Right ventricle myocardium superior (tissue), 1 donor: ENCODE measurements around the gene PSMG3. TPM values are rescaled to one million over a fixed set of nuclear protein-coding genes. Genes with fewer than 3 reads are reported as not detected.

Source experiments
- ATAC-seq: fragments of 200-7000 bp; cut with Tn5 transposase; one replicate; pipeline ENCODE4 v1.9.1; 2020; ENCODE audit warnings: mild to moderate bottlenecking; ENCODE audit not compliant: poor library complexity
- DNase-seq: peaks from one replicate; pipeline ENCODE4 v3.0.0-alpha.2; 2020
- intact Hi-C: fragments of 100-400 bp; cut with DNase I; formaldehyde crosslinking; loops from one replicate; pipeline ENCODE4 v1.11.2; 2022
- total RNA-seq: library from RNA; stranded (reverse); fragmentation: NEBNext Ultra II Directional; extraction: Animal tissue kit (Norgen Biotek cat#: 25700); gene quantifications from one replicate; pipeline ENCODE4 v1.2.1, GENCODE V29; 2021
- donor health status: DM: no; HTN: yes; CAD: no; lungs with severe emphysema.

The PSMG3 gene
- total RNA-seq, 1 donor from 2014 or later: 12.1 TPM

DNA sequence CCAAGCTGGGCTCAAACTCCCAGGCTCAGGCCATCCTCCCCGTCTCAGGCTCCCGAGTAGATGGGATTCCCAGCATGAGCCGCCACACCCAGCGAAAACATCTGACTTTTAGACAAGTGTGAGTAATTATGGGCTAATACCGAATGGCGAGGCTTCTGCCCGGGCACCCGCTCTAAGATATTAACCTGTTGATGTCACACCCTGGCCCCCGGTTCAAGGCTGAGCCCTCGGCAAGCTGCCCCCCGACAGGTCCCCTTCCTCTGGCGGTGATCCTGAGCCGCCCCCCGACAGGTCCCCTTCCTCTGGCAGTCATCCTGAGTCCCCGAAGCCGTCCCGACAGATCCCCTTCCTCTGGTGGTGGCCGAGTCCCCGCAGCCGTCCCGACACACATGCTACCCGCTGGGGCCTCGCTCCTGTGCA, 5.2 kb downstream of the PSMG3 start:
- DNase-seq (no peak), ATAC-seq (no peak)
- intact Hi-C loops: no loop called here

DNA sequence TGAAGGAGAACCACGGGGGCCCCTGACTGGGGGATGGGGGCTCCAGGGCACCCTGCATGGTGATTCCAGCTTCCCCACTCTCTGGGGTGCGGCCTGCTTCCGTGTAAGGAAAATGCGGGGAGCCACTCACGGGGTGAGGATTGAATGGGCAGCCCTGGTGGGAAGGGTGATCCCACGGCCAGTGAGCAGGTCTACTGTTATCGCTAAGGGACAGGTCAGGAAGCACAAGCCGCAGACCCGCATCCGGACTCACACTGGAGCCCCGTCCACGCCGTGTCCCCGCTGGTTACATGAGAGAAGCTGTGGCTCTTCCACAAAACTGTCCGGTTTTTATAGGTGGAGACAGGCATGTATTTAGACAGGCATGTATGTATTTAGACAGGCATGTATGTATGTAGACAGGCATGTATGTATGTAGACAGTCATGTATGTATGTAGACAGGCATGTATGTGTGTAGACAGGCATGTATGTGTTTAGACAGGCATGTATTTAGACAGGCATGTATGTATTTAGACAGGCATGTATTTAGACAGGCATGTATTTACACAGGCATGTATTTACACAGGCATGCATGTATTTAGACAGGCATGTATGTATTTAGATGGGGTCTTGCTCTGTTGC, 5.7 kb downstream of the PSMG3 start:
- no peak for ATAC-seq
- no peak for DNase-seq
- intact Hi-C loops: no loop called here

DNA sequence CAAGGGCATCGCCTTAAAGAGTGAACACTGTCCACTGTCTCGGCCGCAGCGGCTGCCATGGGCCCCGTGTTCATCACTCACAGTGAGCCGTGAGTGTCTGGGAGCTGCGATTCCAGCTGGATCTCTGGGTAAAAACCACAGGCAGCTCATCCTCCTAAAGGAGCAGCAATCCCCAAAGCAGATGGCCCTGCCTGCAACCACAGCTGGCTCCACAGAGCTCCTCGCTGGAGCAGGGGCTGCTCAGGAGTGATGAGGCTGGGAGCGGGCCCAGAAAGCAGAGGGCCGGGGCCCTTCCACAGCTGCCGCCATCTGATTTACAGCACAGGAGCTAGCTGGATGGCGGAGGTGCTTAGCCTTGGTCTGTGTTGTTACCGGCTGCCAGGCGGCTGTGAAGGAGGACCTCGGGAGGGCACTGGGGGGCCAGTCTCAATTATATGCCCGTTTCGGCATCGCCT, 7.2 kb downstream of the PSMG3 start:
- ATAC-seq (no peak), DNase-seq (no peak)
- intact Hi-C loops: no loop called here

DNA sequence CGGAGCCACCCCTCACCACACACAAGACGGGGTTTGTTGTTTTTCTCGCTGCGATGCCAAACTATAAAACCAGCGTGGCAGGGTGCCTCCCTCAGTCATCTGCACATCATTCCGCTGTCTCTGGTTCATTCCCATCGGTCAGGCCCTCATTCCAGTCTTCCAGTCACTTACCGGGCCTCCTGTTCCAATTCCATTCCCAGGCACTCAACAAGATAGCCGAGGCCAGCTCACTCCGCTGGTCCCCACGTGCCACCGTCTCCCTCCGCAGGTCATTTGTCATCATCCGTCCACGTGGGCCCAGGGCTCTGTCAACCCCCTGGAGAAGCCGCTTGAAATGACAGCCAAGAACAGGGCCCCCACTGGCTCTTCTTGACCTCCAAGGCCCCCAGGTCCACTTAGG, 7.7 kb downstream of the PSMG3 start:
- intact Hi-C loops: no loop called here
- ATAC-seq (no peak), DNase-seq (no peak)

DNA sequence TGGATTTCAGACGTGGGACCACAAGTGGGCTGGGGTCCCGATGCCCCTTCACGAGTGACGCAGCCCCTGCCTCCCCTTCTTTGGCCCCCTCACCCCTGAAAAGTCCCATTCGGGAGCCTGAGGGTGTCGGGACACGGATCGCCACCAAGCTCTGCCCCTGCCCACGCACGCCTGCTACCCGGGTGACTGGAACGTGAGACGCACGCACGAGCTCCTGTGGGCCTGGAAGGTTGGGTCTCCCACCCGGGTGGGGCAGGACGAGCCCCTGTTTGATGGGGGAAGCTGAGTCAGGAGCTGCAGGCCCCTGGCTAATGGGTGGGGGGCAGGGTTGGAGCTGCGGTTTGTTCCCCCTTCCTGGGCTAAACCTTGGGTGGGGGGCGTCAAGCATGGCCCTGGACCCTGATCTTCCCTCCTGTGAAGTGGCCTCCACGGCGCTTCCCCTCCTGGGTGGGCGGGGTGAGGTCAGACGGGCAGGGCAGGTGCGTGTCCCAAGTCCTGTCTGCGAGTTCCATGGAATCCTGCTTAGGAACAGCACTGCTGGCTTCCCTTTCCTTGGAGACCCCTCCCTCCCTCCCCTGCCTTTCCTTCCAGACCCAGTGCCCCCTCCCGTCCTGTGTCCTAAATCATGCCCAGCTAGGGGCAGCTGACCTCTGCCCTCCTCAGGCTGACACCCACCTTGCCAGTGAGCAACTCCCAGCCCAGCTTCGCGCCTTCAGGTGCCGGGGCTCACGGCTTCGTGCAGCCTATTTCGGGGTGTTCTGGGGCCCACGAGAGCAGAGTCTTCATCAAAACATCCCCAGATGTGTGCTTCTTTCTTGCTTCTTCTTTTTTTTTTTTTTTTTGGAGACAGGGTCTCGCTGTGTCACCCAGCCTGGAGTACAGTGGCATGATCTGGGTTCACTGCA, 8.5 kb downstream of the PSMG3 start:
- intact Hi-C loops: no loop called here
- ATAC-seq (no peak), DNase-seq (no peak)

DNA sequence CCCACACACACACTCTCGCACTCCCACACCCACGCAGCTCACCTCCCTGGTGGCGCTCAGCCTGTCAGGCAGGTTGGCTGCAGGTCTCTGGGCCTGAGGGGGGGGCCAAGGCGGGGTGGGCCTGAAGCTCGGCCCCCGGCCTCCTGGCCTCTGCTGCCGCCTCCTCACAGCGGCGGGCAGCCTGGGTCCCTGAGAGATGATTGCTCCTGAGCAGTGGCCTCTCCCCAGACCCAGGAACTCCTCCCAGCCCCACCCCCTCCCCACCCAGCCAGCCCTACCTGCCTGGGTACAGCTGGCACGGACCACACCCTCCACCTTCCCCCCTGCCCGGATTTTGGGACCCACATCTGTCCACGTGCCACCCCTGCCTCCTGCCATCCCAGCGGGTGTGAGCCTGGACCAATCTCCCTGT, 9.2 kb downstream of the PSMG3 start:
- DNase-seq (no peak), ATAC-seq (no peak)
- intact Hi-C loops: no loop called here

DNA sequence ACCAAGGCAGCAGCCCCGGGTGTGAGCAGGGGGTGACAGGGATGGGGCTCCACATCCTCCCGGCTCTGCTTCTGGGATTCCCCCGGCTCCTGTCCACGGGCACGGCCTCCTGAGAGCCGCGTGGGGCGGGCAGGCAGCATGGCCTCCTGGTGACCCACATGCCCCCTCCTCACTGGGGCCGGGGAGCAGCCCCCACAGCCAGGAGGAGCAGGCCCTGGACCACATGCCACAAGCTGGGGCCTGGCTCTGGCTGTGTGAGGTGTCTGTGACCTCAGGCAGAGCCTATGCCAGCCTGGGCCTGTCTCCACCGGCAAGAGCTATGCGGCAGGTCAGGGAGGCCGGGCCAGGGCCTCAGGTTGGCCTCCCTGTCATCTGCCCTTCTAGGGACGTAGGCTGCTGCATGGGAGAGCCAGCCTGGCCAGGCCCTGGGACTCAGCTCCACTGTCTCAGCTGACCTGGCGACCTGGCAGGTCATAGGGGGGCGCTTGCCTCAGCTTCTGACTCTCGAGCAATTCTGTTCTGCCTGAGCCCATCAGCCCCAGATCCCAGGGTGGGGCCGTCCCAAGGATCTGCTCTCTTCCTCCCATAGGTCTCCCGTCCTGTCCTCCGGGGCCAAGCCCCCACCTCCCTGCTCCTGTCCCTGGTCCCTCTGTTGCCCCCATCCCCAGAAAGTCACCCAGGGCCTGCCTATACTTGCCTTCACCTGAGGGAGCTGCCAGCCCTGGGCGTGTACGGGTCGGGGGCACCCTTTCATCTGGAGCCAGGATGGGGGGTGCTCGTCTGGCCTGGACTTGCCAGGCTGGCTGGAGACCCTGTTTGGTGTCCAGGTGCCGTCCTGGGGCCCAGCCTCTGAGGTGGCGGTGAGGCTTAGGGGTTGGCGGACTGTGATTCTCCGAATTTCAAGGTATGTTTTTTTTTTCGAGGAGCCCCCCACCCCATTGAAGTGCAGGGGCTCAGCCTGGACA, 9.9 kb downstream of the PSMG3 start:
- DNase-seq (no peak), ATAC-seq (no peak)
- intact Hi-C loops: loop anchor here (5.0 kb wide), 1 partner anchor 48 kb away; no protein-coding TSS in a partner anchor

DNA sequence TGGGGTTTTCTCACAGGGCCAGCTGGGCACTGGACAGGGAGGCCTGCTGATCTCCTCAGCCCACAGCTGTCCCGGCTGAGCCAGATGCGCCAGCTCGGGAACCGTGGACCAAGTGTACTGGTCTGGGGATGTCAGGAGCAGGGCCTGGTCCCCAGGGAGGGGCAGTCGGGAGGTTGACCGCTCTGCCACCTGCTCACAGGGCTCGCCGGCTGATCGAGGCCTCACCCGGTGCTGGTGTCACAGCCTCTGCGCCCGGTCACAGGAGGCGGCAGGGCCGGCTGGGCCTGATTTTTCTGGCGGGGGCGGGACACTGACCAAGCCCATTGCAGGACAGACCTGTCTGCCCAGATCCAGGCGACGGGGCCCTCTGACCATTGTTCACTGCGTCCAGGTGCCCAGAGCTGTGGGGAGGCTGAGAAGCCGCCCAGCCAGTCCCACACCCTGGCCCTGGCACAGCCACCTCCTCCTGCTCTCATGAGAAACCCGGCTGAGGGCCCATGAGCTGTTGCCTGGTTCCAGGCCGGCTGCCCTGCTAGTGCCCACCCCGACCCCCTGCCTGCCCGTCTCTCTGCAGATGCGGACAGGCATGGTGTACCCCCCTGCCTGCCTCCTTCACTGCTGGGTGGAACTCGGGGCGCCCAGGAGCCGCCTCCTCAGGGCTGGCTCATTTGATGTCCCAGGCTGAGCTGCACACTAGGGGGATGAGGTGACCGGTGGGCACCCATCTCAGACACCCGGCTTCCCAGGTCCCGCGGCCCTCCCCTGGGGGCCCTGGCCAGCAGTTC, 10.8 kb downstream of the PSMG3 start:
- intact Hi-C loops: loop anchor here (5.0 kb wide), 1 partner anchor 47 kb away; no protein-coding TSS in a partner anchor
- ATAC-seq: no peak
- DNase-seq: no peak

DNA sequence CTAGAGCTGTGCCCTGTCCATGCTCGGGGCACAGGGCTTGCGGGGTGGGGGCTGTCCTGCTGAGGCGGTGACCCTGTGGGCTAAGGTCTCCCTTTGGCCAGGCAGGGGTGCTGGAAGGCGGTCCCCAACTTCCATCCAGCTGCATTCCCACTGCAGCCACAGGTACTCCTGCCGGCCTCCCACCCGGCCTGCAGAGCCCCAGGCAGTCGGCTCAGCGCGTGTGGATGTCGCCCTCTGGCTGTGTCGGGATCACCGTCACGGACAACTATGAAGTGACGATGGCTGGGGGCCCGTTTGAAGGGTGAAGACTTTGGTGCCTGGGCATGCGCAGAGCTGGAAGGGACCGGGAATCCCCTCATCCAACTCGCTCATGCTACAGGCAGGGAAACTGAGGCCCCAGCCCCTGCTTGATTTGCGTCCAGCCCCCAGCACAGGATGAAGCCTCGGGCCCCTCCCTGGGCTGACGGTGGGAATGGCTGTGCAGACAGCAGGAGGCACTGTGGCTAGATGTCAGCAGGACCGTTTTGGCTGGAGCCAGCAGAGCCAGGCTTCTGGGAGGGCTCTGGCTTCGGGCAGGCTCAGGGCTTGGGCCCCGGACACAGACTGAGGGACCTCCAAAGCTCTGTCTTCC, 11.5 kb downstream of the PSMG3 start:
- intact Hi-C loops: loop anchor here (5.0 kb wide), 1 partner anchor 46 kb away; no protein-coding TSS in a partner anchor
- DNase-seq: peak; percentile 79
- peak; percentile 80 for ATAC-seq

DNA sequence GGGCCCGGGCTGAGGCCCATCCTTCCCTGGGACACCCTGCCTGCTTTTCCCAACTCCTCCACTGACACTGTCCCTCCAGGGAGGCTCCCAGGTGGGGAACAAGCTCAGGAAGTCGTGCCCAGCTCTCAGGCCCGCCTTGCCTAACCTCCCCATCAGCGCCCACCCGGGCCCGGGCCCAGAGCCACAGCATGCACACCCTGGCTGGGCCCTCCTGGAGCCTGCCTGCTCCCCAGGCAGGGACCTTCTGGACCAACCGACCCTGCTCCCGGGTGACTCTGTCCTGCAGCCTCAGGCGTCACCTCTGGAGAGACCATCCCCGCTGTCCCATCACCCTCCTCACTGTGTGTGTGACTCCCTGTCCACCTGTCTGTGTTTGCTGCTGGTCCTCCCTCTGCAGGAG, 12.1 kb downstream of the PSMG3 start:
- DNase-seq: no peak
- no peak for ATAC-seq
- intact Hi-C loops: loop anchor here (5.0 kb wide), 1 partner anchor 45 kb away; no protein-coding TSS in a partner anchor

DNA sequence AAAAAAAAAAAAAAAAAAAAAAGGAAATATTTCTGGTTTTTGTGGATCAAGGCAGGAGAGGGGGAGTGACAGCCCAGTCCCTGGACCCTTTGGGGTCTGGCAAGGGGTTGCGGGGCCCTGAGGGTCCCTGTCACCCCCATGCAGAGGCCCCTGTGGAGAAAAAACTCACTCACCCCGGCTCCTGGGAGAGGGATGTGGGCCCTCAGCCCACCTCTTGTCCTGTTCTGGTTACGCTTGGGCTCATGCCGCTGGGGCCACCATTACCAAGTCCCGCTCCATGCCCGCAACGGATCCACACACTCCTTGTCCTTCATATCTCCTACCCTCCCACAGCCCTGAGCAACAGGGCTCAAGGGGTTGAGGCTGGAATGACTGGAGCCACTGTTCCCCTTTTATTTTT, 12.8 kb downstream of the PSMG3 start:
- intact Hi-C loops: loop anchor here (5.0 kb wide), 1 partner anchor 45 kb away; no protein-coding TSS in a partner anchor

DNA sequence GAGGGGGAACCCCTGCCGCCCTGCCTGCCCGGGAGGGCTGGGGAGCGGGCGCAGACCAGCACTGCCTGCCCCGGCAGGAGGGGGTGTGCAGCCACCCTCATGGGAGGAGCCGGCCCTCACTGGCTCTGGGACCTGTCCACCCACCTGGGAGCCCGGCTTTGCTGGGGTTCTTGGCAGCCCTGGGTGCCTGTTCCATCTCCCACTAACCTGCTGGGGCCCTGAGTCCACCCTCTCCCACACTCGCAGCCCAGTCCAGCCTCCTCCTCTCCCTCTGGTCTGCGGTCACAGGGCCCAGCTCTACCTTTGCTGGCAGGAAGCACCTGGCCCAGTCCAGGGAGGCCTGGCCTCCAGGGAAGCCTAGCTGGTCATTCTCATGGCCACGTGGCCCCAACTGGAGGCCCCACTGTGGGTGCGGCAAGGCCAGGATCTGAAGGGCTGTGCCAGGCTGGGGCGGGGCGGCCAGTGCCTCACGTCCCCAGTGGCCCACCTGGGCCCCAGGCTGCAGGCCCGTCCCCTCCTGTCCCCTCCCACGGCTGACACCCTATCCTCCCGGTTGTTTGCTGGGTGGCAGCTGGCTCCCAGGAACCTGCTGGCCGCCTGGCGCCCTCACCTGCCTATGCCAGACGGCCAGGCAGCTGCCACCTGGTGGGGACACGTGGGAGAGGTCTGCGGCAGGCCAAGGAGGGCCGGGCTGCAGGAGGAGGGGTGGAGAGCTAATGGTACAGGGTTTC, 13.9 kb downstream of the PSMG3 start, which contains the start of gene TMEM184A:
Gene TMEM184A, minus strand, starts transcription at position 393 of the 731 bp plus-strand sequence. CDS start 721 bp downstream, outside the sequence.
- ATAC-seq: peak; percentile 72

More for the DNA sequence above, 12.8 kb downstream of the PSMG3 start:
- ATAC-seq (no peak), DNase-seq (no peak)

DNA sequence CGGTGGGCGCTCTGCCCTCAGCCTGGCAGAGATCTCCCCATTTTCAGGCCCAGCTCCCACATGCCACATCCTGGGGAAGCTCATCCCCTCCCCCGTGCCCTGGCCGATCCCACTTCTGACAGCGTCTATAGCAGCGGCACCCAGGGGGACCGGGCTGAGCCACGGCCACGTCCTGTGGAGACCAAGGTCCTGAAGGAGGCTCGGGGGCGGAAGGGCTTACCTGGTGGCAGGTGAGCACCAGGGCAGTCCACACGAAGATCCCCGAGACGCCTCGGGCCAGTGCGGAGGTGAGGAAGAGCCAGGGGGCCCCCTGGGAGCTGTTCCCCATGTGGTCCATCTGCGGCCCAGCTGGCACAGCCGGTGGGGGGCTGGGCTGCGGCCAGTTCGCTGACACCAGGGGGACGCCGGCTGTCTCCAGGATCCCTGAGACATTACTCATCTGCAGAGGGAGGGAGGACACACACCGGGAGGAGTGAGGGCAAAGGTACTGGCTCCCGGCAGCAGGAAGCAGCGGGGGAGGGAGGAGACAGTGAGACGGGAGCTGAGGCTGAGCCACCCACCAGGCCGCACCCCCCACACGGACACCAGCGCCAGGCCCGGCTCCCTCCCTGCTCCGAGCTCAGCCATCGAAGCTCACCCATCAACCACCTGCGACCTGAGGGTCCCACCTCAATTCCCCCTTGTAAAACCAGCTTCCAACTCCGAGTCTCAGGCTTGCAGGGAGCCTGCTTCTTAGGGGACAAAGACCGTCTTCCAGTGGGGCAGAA, 14.6 kb downstream of the PSMG3 start:
- ATAC-seq: no peak
- intact Hi-C loops: loop anchor here (5.0 kb wide), 1 partner anchor 43 kb away; no protein-coding TSS in a partner anchor
- no peak for DNase-seq

More for the DNA sequence above, 13.9 kb downstream of the PSMG3 start, which contains the start of gene TMEM184A:
- no peak for DNase-seq
- intact Hi-C loops: loop anchor here (5.0 kb wide), 1 partner anchor 44 kb away; no protein-coding TSS in a partner anchor

DNA sequence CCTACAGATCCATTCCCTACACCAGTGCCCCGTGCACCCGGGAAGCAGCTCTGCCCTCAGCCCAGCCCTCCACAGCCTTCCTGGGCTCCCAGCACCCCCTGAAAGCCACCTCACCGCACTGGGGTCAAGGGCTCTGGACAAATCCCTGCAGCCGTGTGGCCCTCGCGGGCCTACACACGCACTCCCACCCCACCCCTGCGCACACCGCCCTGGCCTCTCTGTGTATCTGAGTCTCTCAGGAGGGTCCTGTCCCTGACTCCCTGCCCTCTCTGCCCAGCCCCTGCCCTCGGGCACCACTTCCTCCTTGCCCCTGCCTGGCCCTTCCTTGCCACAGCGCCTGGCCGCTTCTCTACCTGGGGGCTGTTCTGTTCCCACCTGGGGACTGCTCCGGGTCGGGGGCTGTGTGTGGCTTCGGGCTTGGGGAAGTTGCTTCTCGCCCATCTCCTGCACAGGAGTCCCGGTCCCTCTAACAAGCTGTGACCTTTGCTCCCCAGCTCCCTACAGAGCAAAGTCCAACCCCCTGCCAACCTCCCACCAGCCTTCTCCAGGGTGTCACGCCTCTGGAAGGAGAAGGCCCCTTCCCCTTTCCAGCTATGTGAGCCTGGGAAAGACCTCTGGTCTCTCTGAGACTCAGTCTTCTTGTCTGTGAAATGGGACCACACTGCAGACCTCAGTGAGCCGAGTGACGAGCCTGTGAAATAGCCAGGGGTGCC, 15.3 kb downstream of the PSMG3 start:
- no peak for ATAC-seq
- DNase-seq: no peak
- intact Hi-C loops: loop anchor here (5.0 kb wide), 1 partner anchor 42 kb away; no protein-coding TSS in a partner anchor
